Body of pancreas (tissue), 4 donors: Measurements from ENCODE around the gene TOB1. TPM values are rescaled to one million over a fixed set of nuclear protein-coding genes. Genes with fewer than 3 reads are reported as not detected.

Source experiments
- ATAC-seq: fragments of 150-250 bp; one replicate; pipeline ENCODE4 v1.9.1; 2016
- DNase-seq, 4 donors: peaks; one replicate each; pipeline ENCODE4 v3.0.0-alpha.2; 2019
- H3K27ac ChIP-seq, 4 donors: fragments of 200-600 bp; sonication (generic); 1 replicate in 3 of 4; 2 replicates in 1 of 4; pipeline versions ENCODE4 v1.5.1 to v1.6.1; 2016 to 2019; ENCODE audit warnings: mild to moderate bottlenecking in 1 of 4, mixed read lengths in 1 of 4, moderate library complexity in 1 of 4
- H3K27me3 ChIP-seq, 2 donors: fragments of 200-600 bp; sonication (generic); one replicate each; pipeline ENCODE4 v1.6.0; 2016; ENCODE audit warnings: mild to moderate bottlenecking in 1 of 2
- H3K36me3 ChIP-seq, 2 donors: fragments of 200-600 bp; sonication (generic); replicated peaks in 1 of 2; 2 replicates each; pipeline ENCODE4 v1.5.1; 2016; ENCODE audit warnings: low read depth in 2 of 2; ENCODE audit not compliant: insufficient read depth in 1 of 2
- H3K4me1 ChIP-seq: fragments of 200-600 bp; sonication (generic); one replicate; pipeline ENCODE4 v1.6.0; 2016
- H3K4me3 ChIP-seq, 2 donors: fragments of 200-600 bp; sonication (generic); 1 replicate in 1 of 2; 2 replicates in 1 of 2; pipeline ENCODE4 v1.5.1; 2016 to 2019
- H3K9me3 ChIP-seq, 3 donors: fragments of 200-600 bp; sonication (generic); 1 replicate in 2 of 3; 2 replicates in 1 of 3; pipeline ENCODE4 v1.5.1; 2016
- CTCF ChIP-seq, 7 experiments: fragments of 450-650 bp in 4 of 7; fragments of 200-600 bp in 3 of 7; sonication (generic) in 3 of 7; IDR thresholded peaks; one replicate each; pipeline ENCODE4 v1.5.1; 2016 to 2019; ENCODE audit warnings: antibody characterized with exemption in 7 of 7
- POLR2A ChIP-seq, 3 donors: fragments of 450-650 bp; IDR thresholded peaks; one replicate each; pipeline ENCODE4 v1.6.1; 2016; ENCODE audit warnings: antibody characterized with exemption in 3 of 3, mild to moderate bottlenecking in 2 of 3
- WGBS, 2 donors: methylation state at CpG; one replicate each; pipeline ENCODE4 v1.1.5; 2017; 5-methylcytosine and 5-hydroxymethylcytosine counted together
- intact Hi-C: fragments of 100-400 bp; cut with DNase I; formaldehyde crosslinking; loops from one replicate; pipeline ENCODE4 v1.15.1; 2023
- total RNA-seq, 2 donors: library from RNA; depleted of rRNA; stranded (reverse); fragments of >200 nt; gene quantifications; one replicate each; pipeline ENCODE4 v1.1.0, GENCODE V29; 2016

Gene TOB1
- total RNA-seq, 2 donors from 2014 or later: 36.8 to 46.1 TPM

- H3K4me1 ChIP-seq: peaks cover 11% of the 10 kb centered on the region
- DNase-seq (no peak), ATAC-seq (no peak)
- H3K27me3 ChIP-seq: no peaks in the 10 kb centered on the region
- no peak overlapping the region for H3K27ac ChIP-seq
- intact Hi-C loops: no loop called here
- H3K4me3 ChIP-seq: no peak overlapping the region
- no peaks in the 10 kb centered on the region for H3K9me3 ChIP-seq
- TF ChIP-seq POLR2A (IDR thresholded peaks at IDR 0.05): no peak
- TF ChIP-seq CTCF (IDR thresholded peaks at IDR 0.05): no peak
- 66 to 68% methylated on average over 6 of the region's 6 CpGs for WGBS, 2 donors
- no peaks in the 10 kb centered on the region for H3K36me3 ChIP-seq
Measured at GRCh38 chr17:50818921-50819657, 47.1 kb downstream of the TOB1 start.

- no peaks in the 10 kb centered on the region for H3K27me3 ChIP-seq
- 89 to 95% methylated on average over 4 of the region's 4 CpGs for WGBS, 2 donors
Measured at GRCh38 chr17:50818261-50818660, 47.9 kb downstream of the TOB1 start.

GRCh38 chr17:50817838-50818237 is 48.3 kb downstream of the TOB1 start:
- Histone ChIP-seq H3K4me1 (peaks cover 11% of the 10 kb centered on the region), H3K36me3 (no peaks in the 10 kb centered on the region), H3K27ac (no peak overlapping the region), H3K27me3 (no peaks in the 10 kb centered on the region), H3K4me3 (no peak overlapping the region), H3K9me3 (no peaks in the 10 kb centered on the region)
- WGBS, 2 donors: 64% methylated on average over 7 of the region's 7 CpGs
- ATAC-seq: no peak
- no peak for DNase-seq
- no peak for TF ChIP-seq CTCF (IDR thresholded peaks at IDR 0.05)
- TF ChIP-seq POLR2A (IDR thresholded peaks at IDR 0.05): no peak
- intact Hi-C loops: no loop called here

More at GRCh38 chr17:50818261-50818660, 47.9 kb downstream of the TOB1 start:
- no peak for TF ChIP-seq POLR2A (IDR thresholded peaks at IDR 0.05)
- no peak for TF ChIP-seq CTCF (IDR thresholded peaks at IDR 0.05)
- DNase-seq: no peak
- Histone ChIP-seq H3K4me1 (peaks cover 11% of the 10 kb centered on the region), H3K9me3 (no peaks in the 10 kb centered on the region), H3K27ac (no peak overlapping the region), H3K4me3 (no peak overlapping the region), H3K36me3 (no peaks in the 10 kb centered on the region)
- no peak for ATAC-seq
- intact Hi-C loops: no loop called here

GRCh38 chr17:50816771-50817751 is 49.1 kb downstream of the TOB1 start:
- H3K27me3 ChIP-seq: no peaks in the 10 kb centered on the region
- intact Hi-C loops: no loop called here
- H3K4me1 ChIP-seq: peaks cover 11% of the 10 kb centered on the region
- no peak overlapping the region for H3K27ac ChIP-seq
- H3K9me3 ChIP-seq: no peaks in the 10 kb centered on the region
- peak; percentile 33 to 64 (median 56) for DNase-seq
- ATAC-seq: peak; percentile 78
- H3K4me3 ChIP-seq: no peak overlapping the region
- TF ChIP-seq CTCF (IDR thresholded peaks at IDR 0.05) (peak; percentile 56 to 75 (median 65)), POLR2A (IDR thresholded peaks at IDR 0.05) (no peak)
- H3K36me3 ChIP-seq: no peaks in the 10 kb centered on the region
- 10 to 12% methylated on average over 12 to 27 of the region's 27 CpGs for WGBS, 2 donors
